ENCODE measurements around the gene MYO10.

DNA sequence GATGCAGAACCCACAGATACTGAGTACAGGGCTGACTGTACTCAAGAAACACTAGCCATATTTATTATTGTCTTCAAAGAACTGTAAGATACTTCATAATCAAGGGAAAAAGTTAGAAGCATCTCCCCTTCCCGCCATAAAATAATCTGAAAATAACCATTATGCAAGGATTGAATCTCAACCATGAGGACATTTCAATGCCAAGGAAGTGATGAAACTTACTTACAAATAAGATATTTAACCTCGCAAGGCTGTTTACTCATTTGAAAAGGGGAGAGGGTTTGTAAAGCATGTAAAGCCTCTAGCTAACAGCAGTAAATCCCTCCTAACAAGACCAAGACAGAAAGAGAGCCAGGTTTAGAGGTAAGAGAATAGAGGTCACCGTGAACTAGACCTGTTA, 6.3 kb downstream of the MYO10 start:
- TF ChIP-seq, protein P1, sequence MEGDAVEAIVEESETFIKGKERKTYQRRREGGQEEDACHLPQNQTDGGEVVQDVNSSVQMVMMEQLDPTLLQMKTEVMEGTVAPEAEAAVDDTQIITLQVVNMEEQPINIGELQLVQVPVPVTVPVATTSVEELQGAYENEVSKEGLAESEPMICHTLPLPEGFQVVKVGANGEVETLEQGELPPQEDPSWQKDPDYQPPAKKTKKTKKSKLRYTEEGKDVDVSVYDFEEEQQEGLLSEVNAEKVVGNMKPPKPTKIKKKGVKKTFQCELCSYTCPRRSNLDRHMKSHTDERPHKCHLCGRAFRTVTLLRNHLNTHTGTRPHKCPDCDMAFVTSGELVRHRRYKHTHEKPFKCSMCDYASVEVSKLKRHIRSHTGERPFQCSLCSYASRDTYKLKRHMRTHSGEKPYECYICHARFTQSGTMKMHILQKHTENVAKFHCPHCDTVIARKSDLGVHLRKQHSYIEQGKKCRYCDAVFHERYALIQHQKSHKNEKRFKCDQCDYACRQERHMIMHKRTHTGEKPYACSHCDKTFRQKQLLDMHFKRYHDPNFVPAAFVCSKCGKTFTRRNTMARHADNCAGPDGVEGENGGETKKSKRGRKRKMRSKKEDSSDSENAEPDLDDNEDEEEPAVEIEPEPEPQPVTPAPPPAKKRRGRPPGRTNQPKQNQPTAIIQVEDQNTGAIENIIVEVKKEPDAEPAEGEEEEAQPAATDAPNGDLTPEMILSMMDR (IDR thresholded peaks at IDR 0.05), result no peak
- no peak for TF ChIP-seq EP300 (IDR thresholded peaks at IDR 0.05)

Data from upper lobe of left lung (tissue), 4 donors.